GM10266 (cell line): ENCODE measurements around the gene ATG3.

ENCODE experiments used
- DNase-seq: peaks from one replicate; pipeline ENCODE4 v3.0.0; 2012; ENCODE audit errors: extremely low spot score
- TF ChIP-seq, protein P1 (sequence below): IDR thresholded peaks from 2 replicates; pipeline ENCODE4 v1.5.1; 2012; ENCODE audit warnings: mild to moderate bottlenecking, low read depth; ENCODE audit not compliant: control insufficient read depth, insufficient read depth; ENCODE audit errors: missing control alignments

The ATG3 gene

DNA sequence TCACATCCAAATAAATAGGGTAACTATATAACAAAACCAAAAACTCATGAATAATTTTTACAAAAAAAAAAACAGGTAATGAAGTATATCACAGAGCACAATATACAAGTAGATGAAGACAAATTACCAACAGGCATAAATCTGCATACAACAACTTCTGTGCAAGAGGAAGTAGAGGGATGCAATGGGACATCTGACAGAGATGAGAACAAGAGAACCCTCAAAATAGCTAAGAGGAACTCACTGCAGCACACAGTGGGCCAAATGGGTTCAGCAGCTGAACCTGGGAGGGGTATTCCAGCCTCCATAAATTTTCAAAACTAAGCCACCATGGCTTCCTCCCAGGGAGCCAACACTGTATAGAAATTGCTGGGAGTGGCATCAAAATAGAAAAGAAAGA, 52.9 kb downstream of the ATG3 start:
- TF ChIP-seq, protein P1, sequence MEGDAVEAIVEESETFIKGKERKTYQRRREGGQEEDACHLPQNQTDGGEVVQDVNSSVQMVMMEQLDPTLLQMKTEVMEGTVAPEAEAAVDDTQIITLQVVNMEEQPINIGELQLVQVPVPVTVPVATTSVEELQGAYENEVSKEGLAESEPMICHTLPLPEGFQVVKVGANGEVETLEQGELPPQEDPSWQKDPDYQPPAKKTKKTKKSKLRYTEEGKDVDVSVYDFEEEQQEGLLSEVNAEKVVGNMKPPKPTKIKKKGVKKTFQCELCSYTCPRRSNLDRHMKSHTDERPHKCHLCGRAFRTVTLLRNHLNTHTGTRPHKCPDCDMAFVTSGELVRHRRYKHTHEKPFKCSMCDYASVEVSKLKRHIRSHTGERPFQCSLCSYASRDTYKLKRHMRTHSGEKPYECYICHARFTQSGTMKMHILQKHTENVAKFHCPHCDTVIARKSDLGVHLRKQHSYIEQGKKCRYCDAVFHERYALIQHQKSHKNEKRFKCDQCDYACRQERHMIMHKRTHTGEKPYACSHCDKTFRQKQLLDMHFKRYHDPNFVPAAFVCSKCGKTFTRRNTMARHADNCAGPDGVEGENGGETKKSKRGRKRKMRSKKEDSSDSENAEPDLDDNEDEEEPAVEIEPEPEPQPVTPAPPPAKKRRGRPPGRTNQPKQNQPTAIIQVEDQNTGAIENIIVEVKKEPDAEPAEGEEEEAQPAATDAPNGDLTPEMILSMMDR, result no peak
- DNase-seq, result no peak

DNA sequence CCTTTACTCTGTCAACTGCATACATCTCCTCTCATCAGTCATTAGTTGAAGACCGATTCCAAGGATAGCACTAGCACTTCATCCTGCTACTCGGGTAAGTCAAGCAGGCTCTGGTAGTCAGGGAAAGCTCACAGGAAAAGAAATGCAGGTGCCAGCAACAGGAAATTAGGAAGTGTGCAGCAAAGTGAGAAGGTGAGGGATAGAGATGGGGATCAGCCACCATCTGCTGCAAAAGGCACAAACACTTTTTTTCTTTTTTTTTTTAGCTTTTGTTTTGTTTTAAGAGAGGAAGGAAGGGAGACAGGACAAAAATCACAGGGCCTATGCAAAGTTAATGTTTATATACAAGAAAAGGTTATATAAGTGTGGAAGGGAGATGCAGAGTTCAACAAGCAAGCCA, 53.5 kb downstream of the ATG3 start:
- DNase-seq, result no peak
- TF ChIP-seq, protein P1, result no peak

GRCh38 chr3:112505907-112506306, 55.9 kb downstream of the ATG3 start:
- DNase-seq, result no peak
- TF ChIP-seq, protein P1, result no peak

DNA sequence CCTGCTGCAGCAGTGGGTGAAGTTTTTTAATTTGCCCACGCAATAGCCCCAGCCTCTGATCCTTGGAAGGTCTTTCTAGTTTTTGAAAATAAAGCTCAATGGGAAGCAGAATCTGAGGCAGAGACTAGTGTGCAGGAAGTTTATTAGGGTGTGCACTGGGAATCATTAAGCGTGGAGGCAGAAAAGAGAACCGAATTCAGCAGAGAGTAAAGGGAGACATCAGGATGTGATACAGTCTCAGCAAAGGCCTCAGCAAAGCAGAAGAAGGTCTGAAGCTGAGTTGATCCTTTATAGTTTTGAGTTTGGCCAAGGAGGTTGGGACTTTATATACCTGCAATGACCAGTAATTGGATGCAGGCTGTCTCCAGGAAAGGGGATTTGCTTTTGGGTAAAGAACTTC, 57.6 kb downstream of the ATG3 start:
- DNase-seq, result no peak
- TF ChIP-seq, protein P1, result no peak

DNA sequence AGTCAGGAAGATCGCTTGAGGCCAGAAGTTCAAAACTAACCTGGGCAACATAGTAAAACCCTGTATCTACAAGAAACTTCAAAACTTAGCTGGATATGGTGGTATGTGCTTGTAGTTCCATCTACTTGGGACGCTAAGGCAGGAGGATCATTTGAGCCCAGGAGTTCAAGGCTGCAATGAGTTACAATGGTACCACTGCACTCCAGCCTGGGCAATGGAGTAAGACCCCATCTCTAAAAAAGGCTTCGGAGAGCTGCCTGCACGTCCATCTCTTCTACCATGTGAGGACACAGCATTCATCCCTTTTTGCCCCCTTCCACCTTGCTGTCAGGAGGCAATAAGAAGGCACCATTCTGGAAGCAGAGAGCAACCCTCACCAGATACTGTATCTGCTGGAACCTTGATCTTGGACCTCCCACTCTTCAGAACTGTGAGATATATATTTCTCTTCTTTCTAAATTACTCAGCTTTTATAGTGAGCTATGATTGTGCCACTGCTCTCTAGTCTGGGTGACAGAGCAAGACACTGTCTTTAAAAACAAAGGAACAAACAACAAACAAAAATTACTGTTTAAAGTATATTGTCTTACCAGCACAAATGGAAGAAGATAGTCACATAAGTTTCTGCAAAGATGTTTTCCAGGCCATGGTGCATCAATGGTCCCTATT, 58.3 kb downstream of the ATG3 start:
- TF ChIP-seq, protein P1, result no peak

GRCh38 chr3:112500621-112501020, 61.1 kb downstream of the ATG3 start:
- no peak for DNase-seq
- TF ChIP-seq, protein P1, result no peak

More for the DNA sequence above, 58.3 kb downstream of the ATG3 start:
- DNase-seq, result no peak

GRCh38 chr3:112498914-112499711, 62.6 kb downstream of the ATG3 start, which contains the start of gene BTLA:
Gene BTLA (minus strand): TSS chr3:112499472. CDS start chr3:112499358, 114 bp downstream.
- no peak for DNase-seq
- TF ChIP-seq, protein P1, result no peak
